Measurements from ENCODE around the gene KRT27.

KRT27 gene

GRCh38 chr17:40730970-40731369, 51.4 kb downstream of the KRT27 start:
- no peak overlapping the region for H3K4me3 ChIP-seq (ENCODE audit: low read depth, low read length)
- TF ChIP-seq CTCF (IDR thresholded peaks at IDR 0.05; ENCODE audit: low read depth, low read length) = no peak

- no peak overlapping the region for H3K4me3 ChIP-seq (ENCODE audit: low read depth, low read length)
- no peak for TF ChIP-seq CTCF (IDR thresholded peaks at IDR 0.05; ENCODE audit: low read depth, low read length)
Measured at GRCh38 chr17:40727447-40728231, 54.7 kb downstream of the KRT27 start.

GRCh38 chr17:40726919-40727318, 55.4 kb downstream of the KRT27 start:
- TF ChIP-seq CTCF (IDR thresholded peaks at IDR 0.05; ENCODE audit: low read depth, low read length) = peak; percentile 17; the same call in 1 of the 2 replicates
- no peak overlapping the region for H3K4me3 ChIP-seq (ENCODE audit: low read depth, low read length)
